ENCODE measurements around the gene PRSS57.

GRCh38 chr19:680287-681028, 14.8 kb downstream of the PRSS57 start:
- TF ChIP-seq POLR2AphosphoS5 (IDR thresholded peaks at IDR 0.05) (peak; percentile 77), CTCF (IDR thresholded peaks at IDR 0.05) (peak; percentile 31 to 86 (median 56))
